Kidney (tissue), 14 donors: ENCODE data around the gene EGFL8. TPM values are rescaled to one million over a fixed set of nuclear protein-coding genes. Genes with fewer than 3 reads are reported as not detected.

ENCODE experiments used
- DNase-seq, 5 donors: peaks; one replicate each; pipeline ENCODE4 v3.0.0-alpha.2; 2013 to 2020
- FAIRE-seq: peaks from 2 replicates; lab custom pipeline; 2012; peaks lifted over from hg19 to GRCh38; lab: Jason Lieb, UNC
- H3K27ac ChIP-seq, 2 donors: one replicate each; pipeline ENCODE4 v1.7.0; 2013; ENCODE audit warnings: low read depth in 2 of 2, low read length in 2 of 2, inconsistent platforms in 1 of 2
- H3K27me3 ChIP-seq: one replicate; pipeline ENCODE4 v1.7.1; 2013; ENCODE audit warnings: low read length, inconsistent platforms; ENCODE audit not compliant: control insufficient read depth, insufficient read depth
- H3K36me3 ChIP-seq, 3 donors: one replicate each; pipeline versions ENCODE4 v1.7.0 to v1.7.1; 2013; ENCODE audit warnings: low read length in 3 of 3, control low read depth in 1 of 3, inconsistent platforms in 1 of 3; ENCODE audit not compliant: insufficient read depth in 3 of 3, control insufficient read depth in 2 of 3
- H3K4me1 ChIP-seq, 3 donors: one replicate each; pipeline versions ENCODE4 v1.7.0 to v1.7.1; 2013; ENCODE audit warnings: low read length in 3 of 3, inconsistent platforms in 1 of 3, low read depth in 1 of 3; ENCODE audit not compliant: control insufficient read depth in 2 of 3, insufficient read depth in 2 of 3
- H3K4me3 ChIP-seq, 3 donors: one replicate each; pipeline versions ENCODE4 v1.7.0 to v1.8.1; 2013; ENCODE audit warnings: low read length in 3 of 3, control low read depth in 1 of 3, inconsistent platforms in 1 of 3
- H3K9ac ChIP-seq, 3 donors: one replicate each; pipeline versions ENCODE4 v1.7.0 to v1.7.1; 2013; ENCODE audit warnings: low read length in 3 of 3, control low read depth in 1 of 3, inconsistent platforms in 1 of 3
- H3K9me3 ChIP-seq, 3 donors: one replicate each; pipeline versions ENCODE4 v1.7.0 to v1.7.1; 2013; ENCODE audit warnings: low read length in 3 of 3, control low read depth in 1 of 3, inconsistent platforms in 1 of 3; ENCODE audit not compliant: control insufficient read depth in 2 of 3, insufficient read depth in 1 of 3
- CTCF ChIP-seq: IDR thresholded peaks from 3 replicates; pipeline ENCODE4 v1.5.1; 2012; ENCODE audit warnings: mild to moderate bottlenecking, moderate library complexity, borderline replicate concordance; ENCODE audit not compliant: insufficient read depth; ENCODE audit errors: extremely low read depth
- intact Hi-C: fragments of 100-400 bp; cut with DNase I; formaldehyde crosslinking; loops from one replicate; pipeline ENCODE4 v1.11.1; 2022
- polyA plus RNA-seq: library from polyadenylated mRNA; stranded (reverse); fragments of 350-450 nt; fragmentation: Illumina TruSeq; extraction: RNeasy Lipid Tissue Mini Kit (QIAGEN cat#74804); gene quantifications from one replicate; pipeline ENCODE4 v1.2.3, GENCODE V29; 2014; ENCODE audit warnings: low read depth, low replicate concordance; ENCODE audit not compliant: insufficient read depth
- total RNA-seq: library from RNA; stranded (reverse); fragmentation: NEBNext Ultra II Directional; extraction: Animal tissue kit (Norgen Biotek cat#: 25700); gene quantifications from one replicate; pipeline ENCODE4 v1.2.1, GENCODE V29; 2021
- donor health status: control.
- donor health status: control.
- donor health status: control.
- donor health status: control.
- donor health status: control.
- donor health status: DM: yes; HTN: yes; CAD: no.
- donor health status: Normal renal cell carcinoma (clear cell type).

EGFL8 gene
- total and polyA plus RNA-seq, 2 donors from 2014 or later: 15.0 to 18.3 TPM

DNA sequence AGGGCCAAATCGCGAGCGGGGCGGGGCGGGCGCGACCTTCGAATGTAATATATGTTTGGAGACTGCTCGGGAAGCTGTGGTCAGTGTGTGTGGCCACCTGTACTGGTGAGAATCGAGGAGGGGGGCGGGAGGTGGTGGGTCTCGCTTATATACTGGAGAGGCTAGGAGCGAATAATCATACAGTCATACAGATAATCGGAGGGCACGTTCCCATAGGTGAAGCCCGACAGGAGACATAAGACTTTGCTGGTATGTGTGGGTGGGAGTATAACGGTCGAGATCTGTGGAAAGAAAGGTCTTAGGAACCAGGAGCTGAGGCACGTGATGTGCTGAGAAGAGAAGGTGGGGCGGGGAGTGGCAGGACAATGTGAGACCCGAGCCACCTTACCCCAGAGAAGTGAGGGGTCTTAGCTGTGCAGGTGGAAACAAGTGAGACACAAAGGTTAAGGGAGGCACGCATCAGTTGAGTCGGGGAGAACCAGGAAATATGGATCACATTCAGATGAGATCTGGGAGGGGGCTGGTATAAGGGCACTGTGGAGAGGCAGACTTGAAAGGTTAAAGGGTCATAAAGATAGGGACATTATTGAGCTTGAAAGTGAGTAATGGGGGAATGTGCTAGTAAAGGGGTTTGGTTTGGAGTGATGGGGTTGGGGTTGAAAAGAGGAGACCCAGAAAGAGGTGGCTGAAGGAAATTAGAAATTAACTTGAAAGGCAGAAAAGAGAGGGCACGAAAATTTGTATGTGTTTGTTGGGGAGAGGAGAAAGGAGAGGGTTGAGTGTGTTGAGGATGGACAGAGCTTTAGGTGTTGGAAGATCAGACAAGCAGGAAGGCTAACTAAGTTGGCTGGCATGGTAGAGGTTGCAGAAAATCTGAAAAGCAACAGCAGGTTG lies 14.4 kb downstream of the EGFL8 start:
- peak overlapping the region; percentile 88 to 90 (median 89) for H3K9ac ChIP-seq
- FAIRE-seq: no peak

GRCh38 chr6:32179766-32180405 lies 15.5 kb downstream of the EGFL8 start:
- FAIRE-seq (no peak), DNase-seq (peak in 2 of 5 donors; percentile 43 to 51)
- Histone ChIP-seq H3K9me3 (no peaks in the 10 kb centered on the region), H3K4me1 (peaks cover 7 to 27% (median 25%) of the 10 kb centered on the region in 3 donors), H3K9ac (peak overlapping the region in 1 of 3 donors; percentile 88), H3K4me3 (peak overlapping the region in 1 of 3 donors; percentile 99), H3K27me3 (no peaks in the 10 kb centered on the region), H3K27ac (no peak overlapping the region), H3K36me3 (peaks cover 0 to 12% (median 0%) of the 10 kb centered on the region in 3 donors)
- intact Hi-C loops: no loop called here
- no peak for TF ChIP-seq CTCF

More for the DNA sequence above, 14.4 kb downstream of the EGFL8 start:
- peak overlapping the region; percentile 93 to 98 for H3K27ac ChIP-seq
- no peak for TF ChIP-seq CTCF
- H3K4me3 ChIP-seq: peak overlapping the region; percentile 94 to 99 (median 95)
- H3K36me3 ChIP-seq: peaks cover 0 to 12% (median 0%) of the 10 kb centered on the region in 3 donors
- peaks cover 7 to 31% (median 30%) of the 10 kb centered on the region in 3 donors for H3K4me1 ChIP-seq
- peak in 4 of 5 donors; percentile 43 to 89 (median 72) for DNase-seq
- no peaks in the 10 kb centered on the region for H3K9me3 ChIP-seq
- intact Hi-C loops: no loop called here
- H3K27me3 ChIP-seq: no peaks in the 10 kb centered on the region

GRCh38 chr6:32181148-32181702 lies 16.8 kb downstream of the EGFL8 start:
- intact Hi-C loops: no loop called here
- Histone ChIP-seq H3K4me1 (peaks cover 7 to 26% (median 20%) of the 10 kb centered on the region in 3 donors), H3K27me3 (no peaks in the 10 kb centered on the region), H3K36me3 (peaks cover 0 to 12% (median 0%) of the 10 kb centered on the region in 3 donors), H3K27ac (no peak overlapping the region), H3K9me3 (no peaks in the 10 kb centered on the region), H3K4me3 (no peak overlapping the region), H3K9ac (no peak overlapping the region)
- no peak for TF ChIP-seq CTCF
- DNase-seq (peak in 2 of 5 donors; percentile 32 to 71), FAIRE-seq (no peak)
